HuH-7 (cell line): ENCODE results near the gene CADM4.
A peak's percentile ranks its signal among the peaks of the same experiment; 100 is the strongest.
"Not testable (repeated sequence)": the region's sequence is repeated elsewhere in the genome, so short reads cannot be mapped to it uniquely, and the experiment has no call there.

ENCODE experiments used
- DNase-seq: peaks from one replicate; pipeline ENCODE4 v3.0.0; 2011; ENCODE audit warnings: low spot score

The CADM4 gene

DNA sequence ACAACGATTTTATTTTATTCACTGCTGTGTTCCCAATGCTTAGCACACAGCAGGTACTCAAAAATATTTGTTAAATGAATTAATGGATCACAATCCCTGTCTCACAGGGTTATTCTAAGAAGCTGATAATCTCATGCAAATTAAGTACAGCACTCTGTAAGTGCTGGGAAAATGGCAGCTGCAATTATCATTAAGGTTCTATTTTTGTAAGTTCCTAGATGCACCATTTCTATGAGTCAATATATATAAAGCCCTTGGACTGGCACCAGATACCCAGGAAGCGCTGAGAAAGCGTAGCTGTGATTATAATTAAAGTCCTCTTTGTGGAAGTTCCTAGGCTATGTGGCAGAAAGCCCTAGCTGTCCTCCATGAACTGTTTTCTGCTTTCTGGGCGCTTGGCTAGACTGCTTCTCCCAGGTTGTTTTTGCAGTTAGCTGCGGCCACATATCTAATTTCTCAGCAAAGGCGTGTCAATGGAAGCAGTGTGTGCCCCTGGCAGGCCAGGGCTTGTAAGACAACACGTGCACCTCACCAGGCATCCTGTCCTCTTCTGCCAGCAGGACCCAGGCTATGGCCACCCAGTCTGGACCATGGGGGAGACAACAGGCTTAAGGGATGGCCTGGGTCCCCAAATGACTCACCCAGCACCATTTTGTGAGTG, 33.0 kb downstream of the CADM4 start:
- DNase-seq = no peak

DNA sequence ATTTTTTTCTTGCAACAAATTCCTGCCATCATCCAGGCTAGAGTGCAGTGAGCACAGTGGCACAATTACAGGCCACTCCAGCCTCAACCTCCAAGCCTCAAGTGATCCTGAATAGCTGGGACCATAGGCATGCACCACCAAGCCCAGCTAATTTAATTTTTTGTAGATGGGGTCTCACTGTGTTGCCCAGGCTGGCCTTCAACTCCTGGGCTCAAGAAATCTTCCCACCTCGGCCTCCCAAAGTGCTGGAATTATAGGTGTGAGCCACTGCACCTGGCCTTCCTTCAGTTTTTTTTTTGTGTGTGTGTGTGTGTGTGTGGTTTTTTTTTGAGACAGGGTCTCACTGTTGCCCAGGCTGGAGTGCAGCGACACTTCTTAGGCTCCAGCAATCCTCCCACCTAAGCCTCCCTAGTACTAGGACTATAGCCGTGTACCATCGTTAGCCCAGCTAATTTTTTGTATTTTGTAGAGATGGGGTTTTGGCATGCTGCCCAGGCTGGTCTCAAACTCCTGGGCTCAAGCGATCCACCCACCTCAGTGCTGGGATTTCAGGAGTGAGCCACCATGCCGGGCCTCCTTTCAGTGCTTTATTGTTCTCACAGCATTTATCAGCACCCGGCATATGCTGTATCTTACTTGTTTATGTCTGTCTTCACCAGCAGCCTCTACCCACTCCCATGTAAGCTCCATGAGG, 33.6 kb downstream of the CADM4 start:
- no peak for DNase-seq

DNA sequence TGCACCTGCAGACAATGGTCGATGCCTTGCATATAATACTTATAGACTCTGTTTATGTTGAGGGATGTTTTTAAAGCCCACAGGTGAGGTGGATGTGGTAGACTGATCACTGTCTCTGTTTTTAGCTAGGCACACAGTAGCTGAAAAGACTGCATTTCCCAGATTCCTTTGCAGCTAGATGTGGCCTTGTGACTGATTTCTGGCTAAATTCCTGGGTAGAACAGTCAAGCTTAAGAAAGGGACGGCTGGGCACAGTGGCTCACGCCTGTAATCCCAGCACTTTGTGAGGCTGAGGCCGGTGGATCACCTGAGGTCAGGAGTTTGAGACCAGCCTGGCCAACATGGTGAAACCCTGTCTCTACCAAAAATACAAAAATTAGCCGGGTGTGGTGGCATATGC, 39.3 kb downstream of the CADM4 start:
- not testable (repeated sequence) for DNase-seq

DNA sequence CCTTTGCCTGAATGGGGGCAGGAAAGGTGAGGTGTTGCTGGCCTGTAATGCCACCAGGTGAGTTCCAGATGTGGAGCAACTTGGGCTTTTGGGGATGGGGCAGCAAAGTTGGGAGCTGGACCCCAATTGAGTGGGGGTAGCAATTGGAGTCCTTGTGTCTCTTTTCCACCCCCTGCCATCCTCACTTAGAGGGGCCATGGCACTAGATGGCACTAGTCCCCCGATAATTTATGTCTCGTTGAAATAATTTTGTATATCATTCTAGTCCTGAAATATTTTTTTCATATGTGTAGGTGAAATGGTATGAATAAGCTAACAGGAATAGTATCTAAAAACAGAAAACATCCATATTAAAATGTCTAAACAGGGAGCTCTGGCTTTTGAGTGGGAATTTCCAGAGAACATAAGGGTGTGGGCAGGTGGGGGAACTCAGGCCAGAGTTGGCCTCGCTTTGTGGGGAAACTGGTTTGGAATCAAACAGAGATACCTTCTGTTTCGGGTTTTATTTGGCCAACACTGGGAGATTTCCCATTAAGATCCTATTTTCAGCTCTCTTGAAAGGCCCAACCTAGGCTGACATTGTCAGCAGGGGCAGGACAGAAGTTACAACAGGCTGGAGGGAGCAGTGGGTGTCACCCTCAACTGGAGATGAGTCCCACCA, 39.9 kb downstream of the CADM4 start:
- no peak for DNase-seq

DNA sequence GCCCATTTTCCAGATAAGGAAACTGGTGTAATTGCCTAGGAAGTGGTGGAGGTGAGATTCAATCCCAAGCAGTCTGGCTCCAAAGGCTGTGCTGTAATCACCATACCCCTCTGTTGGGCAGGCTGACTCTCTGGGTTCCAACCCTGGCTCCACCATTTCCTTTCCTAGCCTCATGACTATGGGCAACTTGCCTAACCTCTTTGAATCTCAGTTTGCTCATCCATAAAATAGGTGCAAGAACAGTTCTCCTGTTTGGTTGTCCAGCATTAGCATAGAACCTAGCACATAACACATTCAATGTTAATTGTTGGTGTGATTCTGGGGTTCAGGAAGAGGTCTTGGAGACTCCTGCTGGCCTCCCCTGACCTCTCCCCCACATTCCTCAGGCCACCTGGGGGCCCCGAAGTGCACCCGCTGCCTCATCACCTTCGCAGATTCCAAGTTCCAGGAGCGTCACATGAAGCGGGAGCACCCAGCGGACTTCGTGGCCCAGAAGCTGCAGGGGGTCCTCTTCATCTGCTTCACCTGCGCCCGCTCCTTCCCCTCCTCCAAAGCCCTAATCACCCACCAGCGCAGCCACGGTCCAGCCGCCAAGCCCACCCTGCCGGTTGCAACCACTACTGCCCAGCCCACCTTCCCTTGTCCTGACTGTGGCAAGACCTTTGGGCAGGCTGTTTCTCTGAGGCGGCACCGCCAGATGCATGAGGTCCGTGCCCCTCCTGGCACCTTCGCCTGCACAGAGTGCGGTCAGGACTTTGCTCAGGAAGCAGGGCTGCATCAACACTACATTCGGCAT, 41.0 kb downstream of the CADM4 start:
- no peak for DNase-seq

DNA sequence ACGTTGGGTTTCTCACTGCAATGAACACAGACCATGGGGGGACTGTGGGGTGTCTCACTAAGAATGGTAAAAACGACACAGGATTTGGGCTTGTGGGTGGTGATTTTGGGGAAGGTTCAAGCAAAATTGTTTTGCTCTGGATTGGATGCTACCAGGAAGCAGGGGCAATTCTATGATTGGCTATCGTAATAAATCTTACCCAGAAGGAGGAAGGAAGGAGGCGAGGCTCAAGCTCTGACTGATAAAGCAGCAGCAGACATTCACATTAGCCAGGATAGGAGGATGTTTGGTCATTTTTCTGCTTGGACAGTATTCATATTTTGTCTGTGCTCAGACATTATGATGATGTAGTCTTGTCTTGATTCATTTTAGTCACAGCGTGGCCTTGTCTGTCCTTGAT, 41.8 kb downstream of the CADM4 start:
- DNase-seq = no peak

DNA sequence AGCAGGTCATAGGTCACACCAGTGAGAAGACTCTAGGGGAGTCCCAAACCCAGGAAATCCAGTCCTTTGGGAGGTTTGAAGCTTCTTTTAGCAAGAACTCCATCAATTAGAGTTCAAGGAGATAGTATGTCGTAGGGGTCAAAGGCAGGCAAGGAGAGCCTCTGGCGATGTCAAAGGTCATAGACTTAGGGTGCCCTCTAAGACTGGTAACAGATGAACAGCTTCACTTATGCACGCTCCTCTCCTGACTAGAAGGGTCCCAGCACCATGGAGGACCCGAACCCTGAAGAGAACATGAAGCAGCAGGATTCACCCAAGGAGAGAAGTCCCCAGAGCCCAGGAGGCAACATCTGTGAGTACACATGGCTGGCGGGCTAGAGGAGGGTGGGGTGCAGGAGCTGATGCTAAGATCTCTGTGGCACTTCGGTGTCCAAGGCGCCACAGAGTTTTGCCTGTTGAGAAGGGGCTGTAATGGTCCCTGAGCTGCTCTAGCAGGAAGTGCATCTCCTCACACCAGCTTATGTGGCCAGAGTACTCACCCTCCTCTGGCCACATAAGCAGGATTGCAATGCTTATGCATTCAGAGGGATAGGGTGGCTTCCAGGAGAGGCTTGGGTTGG, 42.7 kb downstream of the CADM4 start:
- no peak for DNase-seq

DNA sequence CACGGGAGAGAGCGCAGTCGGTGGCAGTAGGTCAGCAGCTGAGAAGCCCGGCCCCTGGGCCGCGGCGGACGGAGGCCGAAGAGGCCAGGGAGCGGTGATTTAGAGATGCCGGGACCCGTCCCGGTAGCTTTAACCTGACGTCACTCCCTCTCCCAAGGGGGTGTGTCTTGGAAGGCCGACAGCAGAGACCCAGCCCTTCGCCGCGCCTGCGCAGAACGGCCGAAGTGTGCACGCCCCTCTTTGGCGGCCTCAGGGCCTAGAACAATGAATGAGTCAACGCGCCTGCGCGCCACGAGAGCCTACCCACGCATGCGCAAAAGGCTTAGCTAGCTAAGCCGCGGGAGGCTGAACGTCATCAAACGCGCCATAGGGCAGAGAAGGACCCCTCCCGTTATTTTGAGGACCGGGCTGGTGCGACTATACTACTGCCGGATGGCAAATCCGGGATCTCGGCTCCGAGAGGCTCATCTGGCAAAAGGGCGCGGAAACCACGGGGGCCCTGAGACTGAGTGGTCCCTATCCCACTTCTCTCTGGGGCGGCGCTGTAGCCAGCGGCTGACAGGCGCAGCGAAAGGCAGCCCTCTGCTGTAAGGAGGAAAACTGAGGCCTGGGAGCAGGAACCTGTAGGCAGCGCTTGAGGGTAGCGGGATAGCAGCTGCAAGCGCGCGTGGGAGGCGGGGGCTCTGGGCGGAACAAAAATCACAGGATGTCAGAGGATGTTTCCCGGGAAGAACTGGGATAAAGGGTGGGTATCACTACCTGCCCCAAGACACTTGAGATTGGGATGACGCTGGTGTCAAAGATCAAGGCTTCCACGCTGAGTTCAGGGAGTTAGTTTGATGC, 43.4 kb downstream of the CADM4 start, which contains the start of the genes IRGQ and ZNF576:
IRGQ (minus strand) TSS at position 136 of the 843 bp plus-strand sequence. CDS start 796 bp downstream, outside the sequence.
ZNF576 (plus strand) TSS at position 597 of the 843 bp plus-strand sequence. CDS start 514 bp downstream, outside the sequence.
- peak; percentile 98 for DNase-seq

DNA sequence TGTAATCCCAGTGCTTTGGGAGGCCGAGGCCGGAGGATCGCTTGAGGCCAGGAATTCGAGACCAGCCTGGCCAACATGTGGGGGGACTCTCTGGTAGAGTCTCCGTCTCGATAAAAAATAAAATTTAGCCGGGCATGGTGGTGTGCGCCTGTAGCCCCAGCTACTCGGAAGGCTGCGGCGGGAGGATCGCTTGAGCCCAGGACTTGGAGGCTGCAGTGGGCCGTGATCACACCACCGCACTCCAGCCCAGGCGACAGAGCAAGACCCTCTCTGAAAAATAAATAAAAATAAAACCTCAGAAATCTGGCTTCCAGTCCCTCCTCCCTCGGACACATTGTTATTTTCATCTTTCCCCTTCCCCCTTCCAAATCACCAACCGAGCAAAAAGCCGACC, 44.0 kb downstream of the CADM4 start:
- no peak for DNase-seq

DNA sequence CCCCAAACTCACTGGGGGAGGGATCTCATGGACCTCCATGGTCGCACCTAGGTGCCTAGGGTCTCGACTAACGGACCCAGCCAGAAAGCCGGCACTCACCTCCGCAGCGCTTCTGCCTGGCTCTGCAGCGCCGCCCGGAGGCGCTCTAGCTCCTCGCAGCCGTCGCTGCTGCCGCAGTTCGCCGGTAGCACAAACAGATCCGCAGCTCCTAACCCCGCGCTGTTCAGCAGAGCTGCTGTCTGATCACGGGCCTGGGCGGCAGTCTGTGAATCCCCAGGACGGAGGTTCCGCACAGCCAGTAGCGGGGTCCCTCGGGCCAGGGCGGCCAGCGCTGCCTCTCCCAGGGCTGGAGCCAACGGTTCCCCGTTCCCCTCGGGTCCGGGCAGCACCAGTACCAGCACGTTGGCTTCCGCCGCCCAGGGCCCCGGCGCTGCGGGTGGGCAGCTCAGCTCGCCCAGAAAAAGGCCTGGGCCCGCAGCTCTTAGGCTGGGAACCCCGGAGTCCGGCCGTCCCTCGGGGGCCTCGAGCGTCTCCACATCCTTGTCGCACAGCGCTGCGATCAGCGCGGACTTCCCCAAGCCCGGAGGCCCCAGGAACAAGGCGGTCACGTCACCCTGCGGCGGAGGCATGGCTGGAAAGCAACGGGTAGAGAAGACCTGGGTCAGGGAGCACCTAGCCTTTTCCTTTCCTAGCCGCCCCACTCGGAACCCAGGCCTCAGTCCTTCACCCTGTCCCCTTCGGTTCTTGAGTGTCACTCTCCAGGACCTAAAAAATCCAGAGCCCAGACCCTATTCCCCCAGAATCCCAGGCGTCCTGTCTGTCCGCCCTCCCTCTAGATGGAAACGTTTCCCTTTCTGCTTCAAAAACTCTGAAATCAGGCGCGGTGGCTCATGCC, 44.7 kb downstream of the CADM4 start:
- DNase-seq = peak; percentile 78

DNA sequence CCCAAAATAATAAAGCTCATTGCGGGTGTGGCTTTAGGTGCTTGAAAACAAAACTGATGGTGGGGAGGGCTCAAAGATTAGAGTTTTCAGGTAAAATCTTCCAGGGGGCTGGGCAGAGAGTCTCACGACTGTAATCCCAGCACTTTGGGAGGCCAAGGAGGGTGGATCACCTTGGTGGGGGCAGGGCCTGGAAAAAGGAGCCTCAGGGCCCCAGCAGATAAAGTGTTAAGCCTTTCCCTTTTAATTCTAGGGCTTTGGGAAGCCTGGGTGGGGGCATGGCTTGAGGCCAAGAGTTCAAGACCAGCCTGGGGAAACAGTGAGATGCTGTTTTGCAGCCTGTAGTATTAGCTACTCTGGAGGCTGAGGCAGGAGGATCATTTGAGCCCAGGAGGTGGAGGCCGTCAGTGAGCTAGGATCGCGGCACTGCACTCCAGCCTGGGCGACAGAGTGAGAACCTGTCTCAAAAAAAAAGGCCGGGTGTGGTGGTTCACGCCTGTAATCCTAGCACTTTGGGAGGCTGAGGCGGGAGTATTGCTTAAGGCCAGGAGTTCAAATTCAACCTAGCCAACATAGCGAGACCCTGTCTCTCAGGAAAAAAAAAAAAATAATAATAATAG, 45.5 kb downstream of the CADM4 start:
- DNase-seq = no peak

DNA sequence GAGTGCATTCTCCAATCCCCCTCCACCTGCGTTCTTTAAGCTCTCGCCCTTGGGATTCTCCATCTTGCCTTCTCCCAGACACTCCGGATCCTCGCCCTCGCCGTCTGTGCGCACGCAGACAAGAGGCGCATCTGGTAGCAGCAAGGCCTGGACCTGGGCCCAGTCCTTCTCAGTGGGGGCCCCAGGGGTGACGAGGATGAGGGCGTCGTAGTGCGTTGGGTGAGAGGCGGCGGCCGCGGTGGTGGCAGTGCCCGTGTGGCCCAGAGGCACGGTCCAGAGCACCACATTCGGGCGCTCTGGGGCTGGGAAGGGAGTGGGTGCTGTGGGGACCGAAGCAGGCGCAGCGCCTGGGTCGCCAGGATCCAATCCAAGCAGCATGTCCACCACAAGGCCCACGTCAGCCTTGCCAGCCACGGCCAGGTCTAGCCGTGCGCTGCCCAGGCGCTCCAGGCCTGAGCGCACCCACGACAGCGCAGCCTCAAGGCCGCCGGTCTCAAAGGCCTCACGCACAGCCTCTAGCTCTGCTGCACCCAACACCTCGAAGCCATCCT, 46.8 kb downstream of the CADM4 start:
- no peak for DNase-seq

DNA sequence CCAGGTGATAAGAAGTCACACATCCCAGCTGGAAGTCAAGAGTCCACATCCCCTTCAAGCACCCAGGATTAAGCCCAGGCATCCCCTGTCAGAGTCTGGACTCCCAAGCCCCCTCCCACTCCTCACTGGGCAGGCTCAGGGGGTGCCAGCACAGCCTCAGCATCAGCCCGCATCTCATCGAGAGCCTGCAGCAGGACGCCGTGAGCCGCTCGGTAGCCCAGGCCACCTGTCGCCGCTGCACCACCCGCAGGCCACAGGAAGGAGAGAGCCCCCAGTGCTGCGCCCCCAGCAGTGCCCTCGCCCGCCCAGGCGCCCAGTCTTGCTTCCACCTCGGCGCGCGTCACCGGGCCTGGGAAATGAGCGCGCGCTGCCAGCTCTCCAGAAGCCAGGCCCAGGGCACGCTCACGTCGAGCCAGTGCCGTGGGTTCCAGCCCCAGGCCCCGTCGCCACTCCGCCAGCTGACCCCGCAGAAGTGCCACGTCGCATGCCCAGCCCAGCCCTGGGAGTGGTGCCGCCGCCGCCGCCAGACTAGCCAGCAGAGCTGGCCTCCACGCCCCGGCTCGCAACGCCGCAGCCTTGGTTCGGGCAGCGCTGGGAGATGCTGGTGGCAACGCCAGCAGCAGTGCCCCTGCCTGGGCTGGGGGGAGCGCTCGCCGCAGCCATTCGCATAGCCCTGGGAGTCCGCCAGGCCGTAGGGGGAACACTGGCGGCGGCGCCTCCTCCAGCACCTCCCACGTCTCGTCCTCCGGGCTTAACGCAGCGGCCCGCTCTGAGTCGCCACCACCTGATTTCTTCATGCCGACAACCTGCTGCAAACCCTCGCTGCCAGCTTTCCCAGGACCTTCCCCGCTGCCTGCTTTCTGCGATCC, 47.5 kb downstream of the CADM4 start:
- no peak for DNase-seq

DNA sequence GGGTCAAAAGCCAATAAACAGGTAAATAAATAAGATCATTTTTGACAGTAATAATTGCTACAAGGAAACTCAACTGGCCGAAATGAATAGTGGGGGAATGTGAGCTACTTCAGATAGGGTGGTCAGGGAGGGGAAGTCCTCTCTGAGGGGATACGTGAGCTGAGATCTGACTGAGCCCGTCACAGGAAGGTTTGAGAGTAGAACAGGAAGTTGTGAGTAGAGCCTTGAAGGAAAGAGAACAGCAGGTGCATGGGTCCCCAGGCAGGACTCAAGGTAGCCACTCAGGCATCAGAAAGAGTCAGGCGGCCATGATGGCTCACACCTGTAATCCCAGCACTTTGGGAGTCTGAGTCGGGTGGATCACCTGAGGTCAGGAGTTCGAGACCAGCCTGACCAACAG, 50.0 kb downstream of the CADM4 start:
- no peak for DNase-seq

DNA sequence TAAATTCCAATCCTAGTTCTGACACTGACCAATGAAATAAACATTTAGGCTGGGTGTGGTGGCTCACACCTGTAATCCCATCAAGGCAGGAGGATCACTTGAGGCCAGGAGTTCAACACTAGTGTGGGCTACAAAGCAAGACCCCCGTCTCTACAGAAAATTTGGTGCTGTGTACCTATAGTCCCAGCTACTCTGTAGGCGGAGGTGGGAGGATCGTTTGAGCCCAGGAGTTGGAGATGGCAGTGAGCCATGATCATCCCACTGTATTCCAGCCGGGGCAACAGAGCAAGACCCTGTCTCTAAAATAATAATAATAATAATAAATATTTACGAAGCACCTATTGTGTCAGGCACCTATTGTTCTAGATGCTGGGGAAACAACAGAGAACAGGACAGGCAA, 50.4 kb downstream of the CADM4 start:
- DNase-seq = no peak

DNA sequence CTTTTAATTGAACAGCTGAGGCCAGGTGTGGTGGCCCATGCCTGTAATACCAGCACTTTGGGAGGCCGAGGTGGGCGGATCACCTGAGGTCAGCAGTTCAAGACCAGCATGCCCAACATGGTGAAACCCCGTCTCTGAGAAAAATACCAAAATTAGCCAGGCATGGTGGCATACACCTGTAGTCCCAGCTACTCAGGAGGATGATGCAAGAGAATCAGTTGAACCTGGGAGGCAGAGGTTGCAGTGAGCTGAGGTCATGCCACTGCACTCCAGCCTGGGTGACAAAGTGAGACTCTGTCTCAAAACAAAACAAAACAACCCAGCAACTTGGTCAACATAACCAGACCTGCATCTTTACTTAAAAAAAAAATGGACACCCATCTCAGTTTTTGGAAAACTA, 52.6 kb downstream of the CADM4 start:
- DNase-seq = not testable (repeated sequence)

DNA sequence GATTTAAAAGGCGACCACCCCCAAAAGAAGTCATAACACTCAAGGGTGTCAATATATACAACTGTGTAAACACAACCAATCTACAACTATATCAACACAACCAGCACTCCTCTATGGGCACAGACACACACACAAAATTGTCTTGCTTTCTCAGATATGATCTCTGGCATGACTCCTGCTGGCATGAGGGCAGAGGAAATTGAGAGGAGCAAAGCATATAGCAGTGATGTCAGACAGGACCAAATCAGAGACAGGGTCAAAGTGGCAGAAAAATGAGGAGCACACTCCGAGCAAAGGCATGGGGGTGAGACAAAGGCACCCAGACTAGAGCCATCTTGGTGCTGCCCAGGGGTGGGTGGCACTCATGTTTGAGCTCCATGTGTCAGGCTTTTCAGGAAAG, 53.3 kb downstream of the CADM4 start:
- DNase-seq = no peak

DNA sequence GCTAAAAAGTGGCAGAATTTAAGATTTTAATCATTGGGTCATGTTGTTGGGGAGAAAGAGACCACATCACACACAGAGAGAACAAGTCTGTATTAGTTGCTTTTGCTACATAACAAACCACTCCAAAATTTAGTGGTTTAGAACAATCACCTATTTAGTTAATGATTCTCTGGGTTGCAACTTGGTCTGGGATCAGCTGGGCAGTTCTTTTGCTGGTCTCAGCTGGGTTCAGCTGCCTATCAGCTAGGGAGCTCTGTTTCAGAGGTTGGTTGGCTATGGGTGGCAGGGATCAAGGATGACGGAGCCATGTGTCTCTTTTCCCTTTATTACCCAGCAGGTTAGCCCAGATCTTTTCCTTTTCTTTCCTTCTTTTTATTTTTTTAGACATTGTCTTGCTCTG, 55.2 kb downstream of the CADM4 start:
- no peak for DNase-seq
